ENCODE results near the gene HEXIM2. TPM values are rescaled to one million over a fixed set of nuclear protein-coding genes. Genes with fewer than 3 reads are reported as not detected.

Gene HEXIM2
- total and polyA plus RNA-seq, 2 of the 13 experiments (the other 11 are each of a cell fraction or from before 2014, with no cell fraction given): 27.1 to 32.4 TPM

- 0 out of 2 replicates have a peak, but pooled peaks have one; percentile 82 for TF ChIP-seq FUBP1 (CRISPR knock-in tag; IDR thresholded peaks at IDR 0.05; ENCODE audit: borderline replicate concordance)
- TF ChIP-seq ZNF891 (CRISPR knock-in tag; IDR thresholded peaks at IDR 0.05): peak; percentile 33; the same call in 1 of the 2 replicates
- TF ChIP-seq RARA (CRISPR knock-in tag; IDR thresholded peaks at IDR 0.05): peak; percentile 51
- peak; percentile 55; the same call in 1 of the 2 replicates for TF ChIP-seq TFAP4 (IDR thresholded peaks at IDR 0.05; ENCODE audit: borderline replicate concordance, low read depth)
- TF ChIP-seq ZSCAN12 (CRISPR knock-in tag; IDR thresholded peaks at IDR 0.05): no peak
- peak; percentile 91 for TF ChIP-seq ZFP36L2 (CRISPR knock-in tag; IDR thresholded peaks at IDR 0.05)
- TF ChIP-seq SP1 (IDR thresholded peaks at IDR 0.05): no peak
- peak; percentile 58 for TF ChIP-seq SP1 (CRISPR knock-in tag; IDR thresholded peaks at IDR 0.05)
- no peak; the same call in 1 of the 2 replicates for TF ChIP-seq SNAI1 (CRISPR knock-in tag; IDR thresholded peaks at IDR 0.05; ENCODE audit: borderline replicate concordance)
- peak; percentile 75 for TF ChIP-seq ASH2L (IDR thresholded peaks at IDR 0.05; ENCODE audit: insufficient read length, low read depth, low read length)
- peak; percentile 79 for TF ChIP-seq SAFB2 (CRISPR knock-in tag; IDR thresholded peaks at IDR 0.05; ENCODE audit: borderline replicate concordance, low read depth)
- no peak for TF ChIP-seq ZBTB34 (CRISPR knock-in tag; IDR thresholded peaks at IDR 0.05)
- TF ChIP-seq SRF (IDR thresholded peaks at IDR 0.05; ENCODE audit: low read depth, low read length): peak; percentile 74
- peak; percentile 98 for TF ChIP-seq ZBTB7B (CRISPR knock-in tag; IDR thresholded peaks at IDR 0.05)
- TF ChIP-seq CSRNP1 (CRISPR knock-in tag; IDR thresholded peaks at IDR 0.05): no peak; the same call in 1 of the 2 replicates
- TF ChIP-seq ZFP82 (CRISPR knock-in tag; IDR thresholded peaks at IDR 0.05; ENCODE audit: borderline replicate concordance): peak; percentile 96
- TF ChIP-seq PREB (CRISPR knock-in tag; IDR thresholded peaks at IDR 0.05): no peak
- TF ChIP-seq ZFYVE20 (CRISPR knock-in tag; IDR thresholded peaks at IDR 0.05; ENCODE audit: borderline replicate concordance, low read depth): no peak
- no peak for TF ChIP-seq SKIL (CRISPR knock-in tag; IDR thresholded peaks at IDR 0.05; ENCODE audit: borderline replicate concordance)
- no peak for TF ChIP-seq ZSCAN30 (CRISPR knock-in tag; IDR thresholded peaks at IDR 0.05)
Observed at GRCh38 chr17:45135192-45135977, 26.3 kb upstream of the HEXIM2 start, which contains the start of gene ACBD4 (continued).
